NCI-H2196 treated with DMSO at 0.1 percent for 48 hours (cell line): ENCODE data around the gene RXRB.
"Not testable (repeated sequence)": the region's sequence is repeated elsewhere in the genome, so short reads cannot be mapped to it uniquely, and the experiment has no call there.

Experiments used
- DNase-seq: peaks from one replicate; lab custom pipeline; 2025; ENCODE audit not compliant: unreplicated experiment; lab: John Stamatoyannopoulos, UW

Gene RXRB

DNA sequence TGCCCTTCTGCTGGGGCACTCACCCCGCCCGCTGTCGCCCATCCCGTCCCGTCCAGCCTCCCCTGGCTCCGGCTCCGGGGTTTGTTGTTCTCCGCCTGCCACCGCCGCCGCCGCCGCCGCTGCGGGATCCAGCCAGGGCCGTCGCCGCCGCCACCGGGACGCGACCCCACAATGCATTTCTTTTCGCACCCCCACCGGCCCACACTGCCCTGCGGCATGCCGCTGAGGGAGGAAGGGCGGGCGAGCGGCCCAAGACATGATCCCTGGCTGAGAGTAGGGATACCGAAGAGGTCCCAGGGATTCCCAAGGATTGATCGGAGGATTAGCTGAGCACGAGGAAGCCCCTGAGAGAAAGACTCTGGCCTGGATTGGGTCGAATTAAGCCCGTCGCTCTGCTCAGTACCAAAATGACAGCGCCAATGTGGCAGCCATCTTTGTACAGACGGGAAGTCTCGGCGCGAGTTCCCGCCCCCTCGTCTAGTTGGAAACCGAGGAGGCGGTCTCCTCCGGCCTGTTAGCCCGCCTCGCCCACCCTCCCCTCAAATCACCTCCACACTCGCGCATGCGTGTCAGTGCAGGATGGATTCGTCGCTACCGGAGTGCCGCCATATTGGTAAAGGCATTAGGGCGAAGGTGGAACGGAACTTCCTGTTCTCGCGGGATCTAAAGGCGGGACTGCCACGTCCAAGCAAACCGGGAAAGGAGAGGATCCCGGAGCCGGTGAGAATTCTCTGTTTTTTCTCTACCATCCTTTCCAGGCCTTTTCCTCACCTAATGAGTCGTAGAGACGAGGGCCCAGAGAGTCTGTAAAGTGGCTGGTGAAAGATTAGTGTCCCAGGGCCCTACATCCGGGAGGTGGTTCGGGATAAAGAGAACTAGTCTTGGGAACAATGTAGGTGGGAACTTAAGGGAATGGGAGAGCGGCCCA is at the start of gene RXRB, which contains the start of gene SLC39A7:
Gene RXRB (minus strand): TSS at position 447 of the 928 bp plus-strand sequence. CDS start 189 bp downstream, at position 258.
Gene SLC39A7 (plus strand): TSS at position 649 of the 928 bp plus-strand sequence. CDS start 379 bp downstream, outside the sequence.
- peak; percentile 99 for DNase-seq

DNA sequence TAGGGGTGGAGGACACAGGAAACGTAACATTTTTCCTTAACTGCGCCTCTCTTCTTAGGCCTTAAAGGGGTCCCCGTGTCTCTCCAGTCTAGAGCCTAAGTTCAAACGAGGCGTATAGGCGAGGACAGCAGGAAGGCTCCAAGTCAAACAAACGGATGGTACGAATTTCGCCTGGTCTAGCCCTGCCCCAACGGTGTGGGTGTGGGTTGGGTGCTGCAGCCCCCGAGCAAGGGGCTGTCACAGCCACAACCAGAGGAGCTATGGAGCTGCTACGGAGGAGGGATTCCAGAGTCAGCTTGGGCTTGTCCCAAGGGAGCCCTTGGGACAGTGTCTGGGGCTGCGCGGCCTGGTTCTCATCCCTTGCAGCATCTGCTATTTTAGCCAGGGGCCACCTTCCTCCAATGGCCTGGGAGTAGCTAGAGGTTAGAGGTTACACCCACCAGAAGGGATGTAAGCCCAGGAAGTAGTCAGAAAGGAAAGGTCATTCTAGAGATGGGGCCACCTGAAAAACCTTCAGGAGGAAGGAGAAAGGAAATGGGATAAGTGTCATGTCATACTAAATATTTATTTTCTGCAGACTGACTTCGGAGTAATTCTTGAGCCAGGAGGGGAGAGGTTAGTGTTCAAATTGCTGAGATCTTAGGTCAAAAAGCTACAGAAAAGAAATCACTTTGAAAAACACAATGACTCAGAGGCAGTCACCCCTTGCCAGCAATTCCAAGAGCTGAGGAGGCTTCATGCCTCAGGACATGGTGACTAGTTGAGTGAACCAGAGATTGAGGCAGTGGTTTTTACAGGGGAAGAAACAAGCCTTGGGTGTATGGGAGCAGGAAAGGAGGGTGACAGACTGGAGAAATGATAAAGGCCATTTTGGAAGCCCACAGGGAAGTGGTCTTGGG is 49.5 kb upstream of the RXRB start:
- DNase-seq = no peak

DNA sequence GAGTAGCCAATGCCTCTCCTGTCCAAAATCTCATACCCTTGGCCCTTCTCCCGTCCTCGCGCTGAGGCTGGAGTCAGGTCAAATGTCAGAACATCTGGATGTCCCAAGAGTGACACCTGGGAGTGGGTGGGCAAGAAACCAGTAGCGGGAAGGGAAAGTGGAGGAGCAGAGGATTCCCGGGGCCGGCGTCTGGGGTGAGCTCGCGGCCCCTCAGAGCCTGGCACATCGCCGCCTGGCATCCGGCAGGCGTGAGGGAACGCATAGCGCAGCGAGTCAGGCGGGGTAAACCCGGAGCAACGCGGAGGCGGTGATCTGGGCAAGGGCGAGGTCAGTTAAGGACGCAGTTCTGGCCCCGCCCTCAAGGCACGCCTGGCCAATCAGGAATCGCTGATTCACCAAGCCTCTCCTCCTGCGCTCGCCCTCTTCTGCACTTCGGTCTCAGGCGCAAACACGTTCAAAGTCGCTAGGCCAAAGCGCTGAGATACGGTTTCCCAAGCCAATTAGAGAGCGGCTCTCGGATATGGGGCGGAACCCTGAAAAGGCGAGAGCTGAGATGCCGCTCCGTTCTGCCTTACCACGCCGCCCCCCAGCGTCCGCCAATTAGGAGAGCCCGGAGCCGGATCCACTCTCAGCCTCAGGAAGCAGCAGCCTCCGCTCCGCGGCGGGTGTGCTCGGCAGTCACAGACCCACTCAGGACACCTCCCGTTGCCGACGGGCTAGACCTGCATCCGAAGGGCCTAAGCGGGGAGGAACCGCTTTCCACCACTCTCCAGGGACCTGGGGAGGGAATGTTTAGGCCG is 48.7 kb upstream of the RXRB start:
- peak; percentile 100 for DNase-seq

DNA sequence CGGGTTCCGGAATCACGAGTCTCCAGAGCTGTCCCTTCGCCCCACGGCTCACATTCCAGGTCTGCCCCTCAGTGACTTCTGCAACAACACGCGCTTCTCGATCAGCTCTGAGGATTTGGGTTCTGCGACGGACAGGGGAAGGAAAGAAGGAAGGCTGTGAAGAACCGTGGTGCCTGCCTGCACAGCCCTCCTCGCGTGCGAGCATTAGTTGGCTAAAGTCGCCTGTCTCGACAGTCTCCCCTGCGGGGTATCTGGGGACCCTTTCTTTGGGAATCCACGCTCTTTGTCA is 48.1 kb upstream of the RXRB start:
- DNase-seq = no peak

DNA sequence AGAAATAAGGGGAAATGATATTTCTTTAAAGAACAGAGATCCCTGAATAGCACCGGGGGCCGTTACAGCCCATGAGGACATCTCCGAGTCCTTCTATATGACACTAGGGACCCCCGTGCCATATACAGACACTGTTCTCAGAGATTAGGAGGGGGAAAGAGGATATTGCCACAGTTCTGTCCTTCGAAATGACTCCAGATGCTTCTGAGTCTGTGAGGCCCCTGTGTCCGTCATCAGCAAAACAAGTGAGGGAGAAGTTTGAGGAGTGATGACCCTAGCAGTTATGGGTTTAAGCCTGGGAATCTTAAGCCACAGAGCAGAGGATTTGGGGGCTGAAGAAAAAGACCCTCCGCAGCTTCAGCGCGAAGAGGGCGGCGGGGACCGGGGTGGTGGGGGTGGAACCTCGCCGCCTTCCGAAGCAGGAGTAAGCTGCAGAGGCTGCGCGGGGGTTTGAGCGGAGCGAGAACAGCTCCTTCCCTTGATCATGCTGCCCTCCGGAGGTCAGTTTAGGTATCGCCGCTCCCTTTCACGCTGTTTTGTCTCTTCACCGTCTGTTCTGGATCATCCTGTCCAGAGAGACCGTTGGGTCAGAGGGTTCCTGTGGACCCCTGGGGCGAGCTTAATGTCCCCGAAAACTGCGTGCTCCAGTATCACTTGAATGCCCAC is 47.6 kb upstream of the RXRB start:
- DNase-seq = peak; percentile 77

DNA sequence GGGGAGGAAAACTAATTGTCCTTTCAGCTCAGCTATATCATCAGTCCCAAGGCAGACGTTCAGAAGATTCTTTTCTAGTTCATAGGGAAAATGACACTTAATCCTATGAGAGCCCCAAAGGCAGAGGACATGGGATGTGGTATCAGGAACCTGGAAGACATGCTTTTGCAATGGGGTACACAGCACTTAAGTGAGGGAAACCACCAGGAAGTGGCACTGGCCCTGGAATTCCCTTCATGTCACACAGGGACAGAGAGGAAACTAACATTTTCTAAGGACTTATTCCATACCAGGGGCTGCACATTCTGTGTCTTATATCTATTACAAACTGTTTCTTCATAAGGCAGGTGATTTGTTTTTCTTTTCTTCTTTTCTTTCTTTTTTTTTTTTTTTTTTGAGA is 43.0 kb upstream of the RXRB start:
- no peak for DNase-seq

DNA sequence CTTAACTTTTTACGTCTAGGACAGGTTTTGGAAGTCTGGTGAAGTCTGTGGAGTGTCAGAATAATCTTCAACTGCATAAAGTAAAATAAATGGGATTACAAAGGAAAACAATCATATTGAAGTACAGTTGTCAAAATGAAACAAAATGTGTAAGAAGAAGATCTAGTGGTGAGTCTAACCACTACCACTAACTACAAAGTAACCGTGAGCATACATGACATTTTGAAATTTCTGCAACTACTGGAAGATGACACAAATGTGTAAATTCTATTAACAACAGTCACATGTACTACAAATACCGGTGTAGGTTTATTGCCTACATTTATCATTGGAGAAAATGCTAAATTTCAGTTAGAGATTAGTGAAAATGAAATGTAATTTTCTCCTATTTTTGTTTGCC is 41.5 kb upstream of the RXRB start:
- no peak for DNase-seq

DNA sequence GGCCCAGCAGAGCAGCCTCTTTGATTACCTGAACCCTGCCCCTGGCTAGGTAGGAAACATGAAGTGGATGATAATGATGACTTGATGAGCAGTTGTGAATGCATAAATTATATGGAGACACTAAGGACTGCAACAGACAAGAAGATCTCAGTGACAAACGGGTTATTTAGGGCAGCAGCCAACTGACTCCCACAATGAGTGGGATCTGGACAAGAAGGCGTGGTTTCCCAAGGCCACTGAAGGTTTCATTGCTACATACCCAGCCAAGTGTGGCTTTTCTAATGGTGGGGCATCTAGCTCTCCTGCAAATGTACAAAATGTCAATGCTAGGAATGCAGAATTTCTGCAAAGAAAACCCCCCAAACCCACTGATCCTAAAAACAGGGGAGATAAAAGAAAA is 37.3 kb upstream of the RXRB start:
- no peak for DNase-seq

DNA sequence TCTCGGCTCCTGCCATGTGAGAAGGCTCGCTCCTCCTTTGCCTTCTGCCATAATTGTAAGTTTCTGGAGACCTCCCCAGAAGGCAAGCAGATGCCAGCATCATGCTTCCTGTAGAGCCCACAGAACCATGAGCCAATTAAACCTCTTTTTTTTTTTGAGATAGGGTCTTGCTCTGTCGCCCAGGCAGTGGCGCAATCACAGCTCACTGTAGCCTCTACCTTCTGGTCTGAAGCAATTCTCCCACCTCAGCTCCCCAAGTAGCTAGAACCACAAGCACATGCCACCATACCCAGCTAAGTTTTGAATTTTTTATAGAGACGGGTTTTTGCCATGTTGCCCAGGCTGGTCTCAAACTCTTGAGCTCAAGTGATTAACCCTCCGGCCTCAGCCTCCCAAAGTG is 36.4 kb upstream of the RXRB start:
- DNase-seq = no peak

DNA sequence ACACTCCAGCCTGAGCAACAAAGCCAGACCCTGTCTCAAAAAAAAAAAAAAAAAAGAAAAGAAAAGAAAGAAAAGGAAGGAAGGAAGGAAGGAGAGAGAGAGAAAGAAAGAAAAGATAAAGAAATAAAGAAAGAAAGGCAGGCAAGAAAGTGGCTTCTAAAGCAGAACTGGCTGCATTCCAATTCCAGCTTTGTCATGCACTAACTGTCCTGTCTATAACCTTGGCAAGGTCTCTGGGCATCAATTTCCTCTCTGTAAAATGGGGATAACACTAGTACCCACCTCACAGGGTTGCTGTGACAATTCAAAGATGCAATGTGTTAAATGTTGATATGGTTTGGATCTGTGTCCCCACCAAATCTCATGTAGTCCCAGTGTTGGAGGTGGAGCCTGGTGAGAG is 35.9 kb upstream of the RXRB start:
- no peak for DNase-seq

DNA sequence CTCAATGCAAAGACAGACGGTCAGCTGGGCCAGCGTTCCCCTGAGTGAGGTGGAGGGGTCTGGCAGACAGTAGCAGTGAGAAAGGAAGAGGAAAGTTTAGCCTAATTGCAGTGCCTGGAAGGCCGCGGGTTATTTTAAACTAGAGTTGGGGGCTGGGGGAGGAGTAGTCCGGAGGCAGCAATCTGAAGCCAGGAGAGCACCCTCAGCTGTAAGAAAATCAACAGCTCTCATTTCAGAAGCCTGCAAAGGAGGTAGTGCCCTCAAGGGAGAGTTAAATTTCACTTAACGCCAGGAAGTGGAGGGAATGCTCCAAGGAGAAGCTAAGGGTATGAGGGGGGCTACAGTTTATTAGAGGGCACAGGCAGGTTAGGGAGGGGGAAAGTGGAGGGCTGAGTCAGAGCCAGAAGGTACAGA is 34.8 kb upstream of the RXRB start:
- no peak for DNase-seq

DNA sequence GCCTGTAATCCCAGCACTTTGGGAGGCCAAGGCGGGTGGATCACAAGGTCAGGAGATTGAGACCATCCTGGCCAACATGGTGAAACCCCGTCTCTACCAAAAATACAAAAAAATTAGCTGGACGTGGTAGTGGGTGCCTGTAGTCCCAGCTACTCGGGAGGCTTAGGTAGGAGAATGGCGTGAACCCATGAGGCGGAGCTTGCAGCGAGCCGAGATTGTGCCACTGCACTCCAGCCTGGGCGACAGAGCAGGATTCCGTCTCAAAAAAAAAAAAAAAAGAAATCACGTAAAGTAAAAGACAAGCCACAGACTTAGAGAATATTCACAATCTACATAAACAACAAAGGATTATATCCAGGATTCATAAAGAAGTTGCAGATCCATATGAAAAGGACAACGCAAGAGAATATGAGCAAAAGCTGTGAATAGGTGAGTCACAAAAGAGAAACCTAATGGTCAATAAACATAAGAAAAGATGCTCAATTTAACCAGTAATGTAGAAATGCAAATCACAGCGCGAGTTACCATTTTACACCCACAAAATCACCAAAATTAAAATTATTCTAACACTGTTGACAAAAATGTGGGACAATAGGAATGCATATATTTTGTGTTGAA is 26.1 kb upstream of the RXRB start:
- DNase-seq = not testable (repeated sequence)

DNA sequence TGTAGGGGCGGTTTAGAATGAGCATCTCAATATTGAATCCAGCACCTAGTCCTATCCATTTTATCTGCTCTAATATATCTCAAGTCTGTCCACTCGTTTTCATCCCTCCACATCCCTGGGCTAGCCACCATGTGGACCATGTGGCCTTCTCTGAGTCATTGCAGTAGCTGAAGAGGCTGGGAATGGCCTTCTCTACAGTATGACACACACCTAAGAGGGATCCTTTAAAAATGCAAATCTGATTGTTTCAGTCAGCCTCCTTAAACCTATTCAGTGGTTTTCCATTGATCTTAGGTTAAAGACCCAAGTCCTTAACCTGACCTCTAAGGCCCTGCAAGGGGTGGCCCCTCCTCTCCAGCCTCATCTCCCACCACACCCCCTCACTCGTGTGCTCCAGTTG is 17.2 kb upstream of the RXRB start:
- DNase-seq = no peak

DNA sequence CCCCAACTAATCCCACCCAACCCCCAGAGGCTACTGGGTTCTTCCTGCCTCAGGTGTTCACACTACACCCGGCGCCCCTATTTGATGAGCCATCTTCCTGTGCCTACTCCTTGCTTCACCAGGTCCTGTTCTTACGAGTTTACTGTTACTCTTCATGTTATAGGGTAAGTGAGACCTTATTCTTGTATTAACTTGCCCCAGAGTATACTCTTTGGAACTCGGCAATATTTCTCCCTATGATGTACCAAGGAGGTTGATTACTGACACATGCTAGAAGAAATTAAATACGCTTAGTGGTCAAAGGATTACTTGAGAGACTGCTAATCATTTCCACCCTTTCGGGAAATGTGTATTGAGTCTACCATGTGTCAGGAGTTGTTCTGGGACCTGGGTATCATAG is 16.8 kb upstream of the RXRB start:
- DNase-seq = no peak

DNA sequence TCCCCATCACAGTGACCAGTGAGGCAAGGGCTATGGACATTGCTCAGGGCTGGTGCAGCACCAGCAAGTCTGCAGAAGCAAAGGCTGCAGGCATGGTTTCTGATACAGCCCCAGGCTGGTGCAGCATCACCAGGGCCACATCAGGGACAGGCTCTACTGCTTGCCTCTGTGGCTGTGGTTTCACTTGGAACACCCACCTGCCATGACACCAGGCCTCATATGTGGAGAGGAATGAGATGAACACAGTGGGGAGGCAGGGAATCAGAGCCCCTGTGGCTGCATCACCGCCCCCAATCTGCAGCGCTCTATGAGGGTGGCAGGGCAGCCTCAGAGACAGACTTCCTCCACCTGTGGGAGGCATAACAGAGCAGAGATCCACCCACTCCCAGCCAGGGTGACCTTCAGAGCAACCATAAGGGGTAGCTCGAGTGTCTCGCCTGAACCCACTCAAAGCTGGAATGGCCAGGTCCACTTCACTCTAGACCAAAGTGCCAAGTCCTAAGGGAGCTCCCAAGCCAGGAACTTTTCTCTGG is 15.7 kb upstream of the RXRB start:
- no peak for DNase-seq

DNA sequence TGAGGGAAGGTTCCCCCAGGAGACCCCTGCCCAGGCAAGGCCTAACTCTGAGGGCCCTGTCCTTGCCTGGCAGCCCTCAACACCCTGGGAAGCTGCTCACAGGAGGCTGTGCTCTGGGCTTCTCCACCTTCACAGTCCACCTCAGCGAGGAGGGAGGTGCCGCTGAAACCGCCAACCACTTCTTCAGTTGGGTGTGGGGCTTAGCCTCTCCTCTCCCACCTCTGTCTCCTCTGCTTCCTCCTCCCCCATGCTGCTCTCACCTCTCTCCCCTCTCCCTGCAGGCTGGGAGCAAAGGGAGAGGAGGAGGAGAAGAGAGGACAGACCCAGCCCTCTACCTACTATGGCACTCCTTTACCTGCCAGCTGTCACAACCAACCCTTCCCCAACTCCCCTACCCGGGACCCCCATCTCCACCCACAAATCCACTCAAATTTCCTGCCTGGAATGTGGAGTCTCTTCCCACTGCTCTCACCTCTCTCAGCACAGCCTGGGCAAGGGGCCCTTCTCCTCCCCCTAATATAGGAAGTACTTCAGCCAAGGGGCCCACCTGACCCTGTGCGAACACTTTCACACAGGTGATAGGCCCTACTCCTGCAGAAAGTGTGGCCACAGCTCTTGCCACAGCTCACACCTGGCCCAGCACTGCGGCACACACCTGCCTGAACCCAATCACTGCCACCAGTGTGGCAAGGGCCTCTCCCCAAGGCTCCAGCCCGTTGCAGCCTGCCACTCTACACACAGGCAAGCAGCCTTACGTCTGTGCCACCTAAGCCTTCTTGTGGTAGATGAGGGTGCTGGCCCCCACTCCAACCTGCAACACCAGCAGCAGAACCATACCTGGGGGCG is 15.0 kb upstream of the RXRB start:
- no peak for DNase-seq

DNA sequence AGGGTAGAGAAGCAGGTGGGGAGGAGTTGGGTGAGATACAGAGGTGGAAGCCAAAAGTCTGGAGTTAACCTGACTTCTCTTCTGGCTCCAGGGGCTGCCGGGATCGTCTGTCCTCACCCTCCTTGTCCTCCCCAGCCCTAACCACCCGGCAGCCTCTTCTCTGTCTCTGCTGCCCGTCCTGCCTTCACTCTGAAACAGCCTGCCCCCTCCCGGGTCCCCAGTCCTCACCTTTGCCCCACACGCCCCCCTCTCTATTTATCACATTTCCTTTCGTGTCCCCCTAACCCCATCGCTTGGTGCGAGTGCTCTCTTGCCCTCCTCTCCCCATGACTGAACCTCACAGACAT is 13.5 kb upstream of the RXRB start:
- no peak for DNase-seq

DNA sequence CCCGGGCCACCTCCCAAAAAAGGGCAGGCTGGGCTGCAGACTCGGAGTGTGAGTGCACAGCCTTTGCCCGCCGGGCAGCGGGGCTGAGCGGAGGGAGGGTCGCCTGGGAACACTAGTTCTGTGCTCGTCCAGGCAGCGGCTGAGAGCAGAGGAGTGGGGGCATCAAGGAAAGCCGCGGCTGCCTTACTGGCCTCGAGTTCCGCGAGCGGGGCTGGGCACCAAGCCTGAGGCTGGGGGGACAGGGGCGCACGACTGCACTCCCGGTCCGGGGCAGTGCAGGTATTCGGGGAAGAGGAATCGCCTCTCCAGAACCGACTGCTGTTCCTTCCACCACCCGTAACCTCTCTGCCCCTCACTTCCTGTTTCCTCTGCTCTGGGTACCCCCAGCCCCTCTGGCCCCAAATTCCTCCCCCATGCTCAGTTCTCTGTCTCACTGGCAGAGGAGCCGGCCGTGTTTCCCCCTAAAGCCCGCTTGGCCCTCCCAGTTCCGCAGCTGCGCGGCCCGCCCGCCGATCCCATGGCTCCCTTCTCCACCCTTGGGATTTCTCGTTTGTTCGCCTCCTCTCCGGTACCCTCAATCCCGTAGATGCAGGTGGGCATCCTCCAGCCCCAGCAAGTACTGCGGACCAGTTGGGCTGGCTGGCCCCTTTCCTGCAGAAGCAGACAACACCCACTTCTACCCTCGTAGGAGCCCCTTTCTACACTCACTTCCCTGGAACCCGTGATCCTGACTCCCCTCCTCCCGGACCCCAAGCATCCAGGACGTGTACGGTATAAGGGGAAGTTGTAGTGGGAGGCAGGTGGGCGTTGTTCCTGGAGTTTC is 12.9 kb upstream of the RXRB start:
- DNase-seq = no peak
